ENCODE data around the gene SH3RF3. TPM values are rescaled to one million over a fixed set of nuclear protein-coding genes. Genes with fewer than 3 reads are reported as not detected.
"Not testable (repeated sequence)": the region's sequence is repeated elsewhere in the genome, so short reads cannot be mapped to it uniquely, and the experiment has no call there.

The SH3RF3 gene
- total RNA-seq, 1 experiment from 2014 or later: 21.7 TPM

DNA sequence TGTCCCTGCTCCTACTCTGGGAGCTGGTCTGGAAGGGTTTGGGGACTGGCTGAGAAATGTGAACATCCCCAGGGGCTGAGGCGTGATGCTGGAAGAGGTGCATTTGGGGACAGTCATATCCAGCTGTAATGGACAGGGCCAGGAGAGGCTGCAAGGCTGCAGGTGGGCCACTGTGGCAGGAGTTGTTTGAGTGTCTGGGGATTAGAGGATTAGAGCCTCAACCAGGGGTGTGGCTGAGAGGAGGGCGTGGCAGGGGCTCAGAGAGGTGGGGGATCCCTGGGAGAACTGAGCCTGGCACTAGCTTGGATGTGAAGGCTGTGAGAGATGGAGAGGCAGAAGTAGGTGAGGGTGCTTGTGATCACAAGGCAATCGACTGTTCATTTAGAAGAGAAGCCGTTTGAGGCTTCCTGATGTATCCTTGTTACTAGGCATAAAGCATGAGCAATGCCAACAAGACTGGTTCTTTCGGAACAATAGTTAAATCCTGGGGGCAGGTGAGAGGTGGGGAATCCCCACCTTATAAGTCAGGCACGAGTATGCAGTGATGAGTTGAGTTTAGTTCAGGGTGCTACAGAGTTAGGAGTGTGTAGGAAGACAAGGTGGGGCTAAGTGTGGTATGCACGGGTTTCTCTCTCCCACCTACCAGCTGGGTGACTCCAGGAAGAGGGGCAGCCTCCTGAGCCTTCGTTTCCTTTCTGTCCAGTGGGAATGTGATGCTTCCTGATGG, 31.9 kb downstream of the SH3RF3 start:
- Mint-ChIP-seq H3K4me1 (ENCODE audit: insufficient read depth, unreplicated experiment) (peaks cover 24% of the 10 kb centered on the region), H3K4me3 (ENCODE audit: unreplicated experiment) (no peak overlapping the region), H3K36me3 (ENCODE audit: insufficient read depth, unreplicated experiment) (peaks cover 4% of the 10 kb centered on the region), H3K27me3 (ENCODE audit: insufficient read depth, unreplicated experiment) (no peaks in the 10 kb centered on the region), H3K27ac (ENCODE audit: low read depth, unreplicated experiment) (peak overlapping the region; percentile 33), H3K9me3 (ENCODE audit: unreplicated experiment) (no peaks in the 10 kb centered on the region)
- intact Hi-C loops (cut with micrococcal nuclease): no loop called here
- BruUV-seq (replicated peaks): no TSS peak
- no peak for DNase-seq (ENCODE audit: unreplicated experiment)
- TF ChIP-seq, protein P1, sequence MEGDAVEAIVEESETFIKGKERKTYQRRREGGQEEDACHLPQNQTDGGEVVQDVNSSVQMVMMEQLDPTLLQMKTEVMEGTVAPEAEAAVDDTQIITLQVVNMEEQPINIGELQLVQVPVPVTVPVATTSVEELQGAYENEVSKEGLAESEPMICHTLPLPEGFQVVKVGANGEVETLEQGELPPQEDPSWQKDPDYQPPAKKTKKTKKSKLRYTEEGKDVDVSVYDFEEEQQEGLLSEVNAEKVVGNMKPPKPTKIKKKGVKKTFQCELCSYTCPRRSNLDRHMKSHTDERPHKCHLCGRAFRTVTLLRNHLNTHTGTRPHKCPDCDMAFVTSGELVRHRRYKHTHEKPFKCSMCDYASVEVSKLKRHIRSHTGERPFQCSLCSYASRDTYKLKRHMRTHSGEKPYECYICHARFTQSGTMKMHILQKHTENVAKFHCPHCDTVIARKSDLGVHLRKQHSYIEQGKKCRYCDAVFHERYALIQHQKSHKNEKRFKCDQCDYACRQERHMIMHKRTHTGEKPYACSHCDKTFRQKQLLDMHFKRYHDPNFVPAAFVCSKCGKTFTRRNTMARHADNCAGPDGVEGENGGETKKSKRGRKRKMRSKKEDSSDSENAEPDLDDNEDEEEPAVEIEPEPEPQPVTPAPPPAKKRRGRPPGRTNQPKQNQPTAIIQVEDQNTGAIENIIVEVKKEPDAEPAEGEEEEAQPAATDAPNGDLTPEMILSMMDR (IDR thresholded peaks at IDR 0.05; ENCODE audit: unreplicated experiment): no peak
- ChIA-PET CTCF (interaction anchor here (1.0 kb wide), 1 partner anchor 46 kb away, joined by 3 read pairs; no protein-coding TSS in a partner anchor), POLR2A (no interaction called here)

DNA sequence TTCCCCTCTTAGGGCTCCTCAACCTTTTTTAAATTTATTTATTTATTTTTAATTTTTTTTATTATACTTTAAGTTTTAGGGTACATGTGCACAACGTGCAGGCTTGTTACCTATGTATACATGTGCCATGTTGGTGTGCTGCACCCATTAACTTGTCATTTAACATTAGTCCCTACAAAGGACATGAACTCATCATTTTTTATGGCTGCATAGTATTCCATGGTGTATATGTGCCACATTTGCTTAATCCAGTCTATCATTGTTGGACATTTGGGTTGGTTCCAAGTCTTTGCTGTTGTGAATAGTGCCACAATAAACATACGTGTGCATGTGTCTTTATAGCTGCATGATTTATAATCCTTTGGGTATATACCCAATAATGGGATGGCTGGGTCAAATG, 33.4 kb downstream of the SH3RF3 start:
- POLR2A ChIA-PET: interaction anchor here (1.4 kb wide), 1 partner anchor 9 kb away, joined by 5 read pairs; no protein-coding TSS in a partner anchor
- CTCF ChIA-PET: interaction anchor here (1.0 kb wide), 2 partner anchors 9 to 33 kb away, joined by 3 read pairs; partner anchors contain the start of gene SH3RF3
- BruUV-seq (replicated peaks); H3K27me3 Mint-ChIP-seq (ENCODE audit: insufficient read depth, unreplicated experiment); H3K27ac Mint-ChIP-seq (ENCODE audit: low read depth, unreplicated experiment); intact Hi-C loops (cut with micrococcal nuclease); H3K36me3 Mint-ChIP-seq (ENCODE audit: insufficient read depth, unreplicated experiment); H3K4me3 Mint-ChIP-seq (ENCODE audit: unreplicated experiment); H3K9me3 Mint-ChIP-seq (ENCODE audit: unreplicated experiment); DNase-seq (ENCODE audit: unreplicated experiment): not testable (repeated sequence)
- H3K4me1 Mint-ChIP-seq (ENCODE audit: insufficient read depth, unreplicated experiment): peaks cover 37% of the 10 kb centered on the region

DNA sequence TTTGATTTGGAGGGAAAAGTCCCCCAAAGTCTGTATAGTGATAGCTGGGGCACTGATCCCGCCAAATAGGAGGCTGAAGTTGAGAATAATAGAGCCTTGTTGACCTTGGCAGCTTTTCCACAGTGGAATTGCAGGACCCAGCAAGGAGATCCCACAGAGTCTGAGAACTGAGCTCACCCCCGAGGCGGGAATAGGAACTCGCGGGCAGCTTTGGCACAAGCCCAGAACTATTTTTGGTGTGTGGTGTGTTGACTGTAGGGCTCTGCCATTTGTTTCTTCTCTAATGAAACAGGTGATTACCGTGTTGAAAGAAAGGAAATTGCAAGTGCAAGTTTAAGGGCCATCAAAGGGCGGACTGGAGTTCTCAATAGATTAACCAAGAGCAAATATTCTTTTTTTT, 34.0 kb downstream of the SH3RF3 start:
- TF ChIP-seq, protein P1 (IDR thresholded peaks at IDR 0.05; ENCODE audit: unreplicated experiment): no peak
- DNase-seq (ENCODE audit: unreplicated experiment): peak; percentile 95
- BruUV-seq (replicated peaks): no TSS peak
- intact Hi-C loops (cut with micrococcal nuclease): no loop called here
- Mint-ChIP-seq H3K36me3 (ENCODE audit: insufficient read depth, unreplicated experiment) (peaks cover 4% of the 10 kb centered on the region), H3K27me3 (ENCODE audit: insufficient read depth, unreplicated experiment) (no peaks in the 10 kb centered on the region), H3K27ac (ENCODE audit: low read depth, unreplicated experiment) (no peak overlapping the region), H3K4me3 (ENCODE audit: unreplicated experiment) (no peak overlapping the region), H3K9me3 (ENCODE audit: unreplicated experiment) (no peaks in the 10 kb centered on the region), H3K4me1 (ENCODE audit: insufficient read depth, unreplicated experiment) (peaks cover 41% of the 10 kb centered on the region)
- ChIA-PET CTCF (no interaction called here), POLR2A (interaction anchor here (1.4 kb wide), 1 partner anchor 8 kb away, joined by 5 read pairs; no protein-coding TSS in a partner anchor)

DNA sequence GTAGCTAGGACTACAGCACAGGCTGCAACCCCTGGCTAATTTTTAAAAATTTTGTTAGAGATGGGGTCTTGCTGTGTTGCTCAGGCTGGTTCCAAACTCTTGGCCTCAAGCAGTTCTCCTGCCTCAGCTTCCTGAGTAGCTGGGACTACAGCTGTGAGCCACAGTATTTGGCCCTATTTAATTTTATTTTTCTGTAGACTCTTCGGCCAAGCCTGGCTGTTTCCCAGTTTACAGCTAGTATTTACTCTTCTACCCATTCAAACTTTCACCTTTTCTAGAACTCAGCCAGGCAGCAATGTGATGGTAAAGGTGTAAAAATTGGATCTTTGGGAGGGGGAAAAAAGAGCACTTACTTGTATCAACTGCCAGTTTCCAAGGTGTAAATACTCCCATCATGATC, 35.3 kb downstream of the SH3RF3 start:
- Mint-ChIP-seq H3K4me1 (ENCODE audit: insufficient read depth, unreplicated experiment) (peaks cover 54% of the 10 kb centered on the region), H3K36me3 (ENCODE audit: insufficient read depth, unreplicated experiment) (peaks cover 4% of the 10 kb centered on the region), H3K4me3 (ENCODE audit: unreplicated experiment) (no peak overlapping the region), H3K9me3 (ENCODE audit: unreplicated experiment) (no peaks in the 10 kb centered on the region), H3K27ac (ENCODE audit: low read depth, unreplicated experiment) (peak overlapping the region; percentile 51), H3K27me3 (ENCODE audit: insufficient read depth, unreplicated experiment) (no peaks in the 10 kb centered on the region)
- intact Hi-C loops (cut with micrococcal nuclease): no loop called here
- DNase-seq (ENCODE audit: unreplicated experiment): no peak
- TF ChIP-seq, protein P1 (IDR thresholded peaks at IDR 0.05; ENCODE audit: unreplicated experiment): no peak
- POLR2A ChIA-PET: interaction anchor here (0.9 kb wide), 1 partner anchor 25 kb away, joined by 3 read pairs; no protein-coding TSS in a partner anchor
- no TSS peak for BruUV-seq (replicated peaks)
- CTCF ChIA-PET: no interaction called here
